Measurements from ENCODE around the gene GXYLT1. TPM values are rescaled to one million over a fixed set of nuclear protein-coding genes. Genes with fewer than 3 reads are reported as not detected.
A peak's percentile ranks its signal among the peaks of the same experiment; 100 is the strongest.

The GXYLT1 gene
- polyA plus RNA-seq, 1 donor from 2014 or later: 3.2 TPM

DNA sequence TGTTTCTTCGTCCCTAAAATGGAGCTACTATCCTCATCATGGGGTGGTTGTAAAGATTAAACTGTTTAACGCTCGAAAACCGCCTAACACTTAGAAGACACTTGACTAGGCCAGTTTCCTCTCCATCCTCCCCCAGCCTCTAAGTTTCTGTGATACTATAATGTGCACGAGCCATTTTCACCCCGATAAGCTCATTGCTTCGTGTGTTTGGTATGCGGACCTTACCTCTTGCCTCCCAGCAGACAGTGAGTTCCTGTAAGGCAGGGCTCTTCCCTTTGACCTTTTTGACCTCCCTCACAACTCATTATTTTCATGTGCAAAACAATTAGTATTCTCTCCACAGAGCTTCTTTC is 499 bp upstream of the GXYLT1 start:
- H2AFZ ChIP-seq (ENCODE audit: low read depth, low read length): peak overlapping the region; percentile 34
- peak overlapping the region; percentile 56 for H3K9ac ChIP-seq (ENCODE audit: low read length)
- H3K9me2 ChIP-seq (ENCODE audit: insufficient read depth, low read length): no peaks in the 10 kb centered on the region
- peaks cover 7% of the 10 kb centered on the region for H3F3A ChIP-seq (ENCODE audit: insufficient read depth, low read length, poor library complexity, severe bottlenecking)
- TF ChIP-seq, protein P1, sequence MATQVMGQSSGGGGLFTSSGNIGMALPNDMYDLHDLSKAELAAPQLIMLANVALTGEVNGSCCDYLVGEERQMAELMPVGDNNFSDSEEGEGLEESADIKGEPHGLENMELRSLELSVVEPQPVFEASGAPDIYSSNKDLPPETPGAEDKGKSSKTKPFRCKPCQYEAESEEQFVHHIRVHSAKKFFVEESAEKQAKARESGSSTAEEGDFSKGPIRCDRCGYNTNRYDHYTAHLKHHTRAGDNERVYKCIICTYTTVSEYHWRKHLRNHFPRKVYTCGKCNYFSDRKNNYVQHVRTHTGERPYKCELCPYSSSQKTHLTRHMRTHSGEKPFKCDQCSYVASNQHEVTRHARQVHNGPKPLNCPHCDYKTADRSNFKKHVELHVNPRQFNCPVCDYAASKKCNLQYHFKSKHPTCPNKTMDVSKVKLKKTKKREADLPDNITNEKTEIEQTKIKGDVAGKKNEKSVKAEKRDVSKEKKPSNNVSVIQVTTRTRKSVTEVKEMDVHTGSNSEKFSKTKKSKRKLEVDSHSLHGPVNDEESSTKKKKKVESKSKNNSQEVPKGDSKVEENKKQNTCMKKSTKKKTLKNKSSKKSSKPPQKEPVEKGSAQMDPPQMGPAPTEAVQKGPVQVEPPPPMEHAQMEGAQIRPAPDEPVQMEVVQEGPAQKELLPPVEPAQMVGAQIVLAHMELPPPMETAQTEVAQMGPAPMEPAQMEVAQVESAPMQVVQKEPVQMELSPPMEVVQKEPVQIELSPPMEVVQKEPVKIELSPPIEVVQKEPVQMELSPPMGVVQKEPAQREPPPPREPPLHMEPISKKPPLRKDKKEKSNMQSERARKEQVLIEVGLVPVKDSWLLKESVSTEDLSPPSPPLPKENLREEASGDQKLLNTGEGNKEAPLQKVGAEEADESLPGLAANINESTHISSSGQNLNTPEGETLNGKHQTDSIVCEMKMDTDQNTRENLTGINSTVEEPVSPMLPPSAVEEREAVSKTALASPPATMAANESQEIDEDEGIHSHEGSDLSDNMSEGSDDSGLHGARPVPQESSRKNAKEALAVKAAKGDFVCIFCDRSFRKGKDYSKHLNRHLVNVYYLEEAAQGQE (IDR thresholded peaks at IDR 0.05; ENCODE audit: borderline replicate concordance): no peak
- no peak for TF ChIP-seq SMC3 (conservative IDR thresholded peaks at IDR 0.05; ENCODE audit: poor library complexity)
- no peaks in the 10 kb centered on the region for H3K36me3 ChIP-seq (ENCODE audit: insufficient read depth, low read length)
- H4K20me1 ChIP-seq (ENCODE audit: insufficient read depth): no peaks in the 10 kb centered on the region
- H3K9me3 ChIP-seq (ENCODE audit: low read length): no peaks in the 10 kb centered on the region
- H3K79me2 ChIP-seq (replicated peaks; ENCODE audit: insufficient read depth, low read length): peaks cover 27% of the 10 kb centered on the region
- H3K4me2 ChIP-seq (ENCODE audit: low read length): peak overlapping the region; percentile 67
- no peak overlapping the region for H3K27ac ChIP-seq (ENCODE audit: low read length)
- H3K27me3 ChIP-seq (ENCODE audit: insufficient read depth, low read depth, low read length): no peaks in the 10 kb centered on the region
- H3K4me3 ChIP-seq (ENCODE audit: low read length): peak overlapping the region; percentile 79

DNA sequence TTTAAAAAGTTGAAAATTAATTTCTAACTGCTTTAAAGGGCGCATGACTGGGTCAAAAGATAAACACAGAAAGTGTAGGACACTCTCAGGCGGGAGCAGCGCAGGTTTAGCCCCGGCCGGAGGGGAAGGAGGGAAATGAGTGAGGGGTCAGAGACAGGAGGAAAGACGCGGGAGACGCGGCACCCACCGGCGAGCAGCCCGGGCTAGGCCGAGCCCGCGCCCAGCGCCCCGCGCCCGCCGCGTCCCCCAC is 591 bp downstream of the GXYLT1 start:
- peak overlapping the region; percentile 56 for H3K9ac ChIP-seq (ENCODE audit: low read length)
- TF ChIP-seq EP300 (conservative IDR thresholded peaks at IDR 0.05; ENCODE audit: poor library complexity, severe bottlenecking): no peak
- TF ChIP-seq POLR2AphosphoS5 (IDR thresholded peaks at IDR 0.05): no peak
- TF ChIP-seq, protein P1 (IDR thresholded peaks at IDR 0.05; ENCODE audit: borderline replicate concordance): no peak
- no peak for TF ChIP-seq MXI1 (conservative IDR thresholded peaks at IDR 0.05; ENCODE audit: poor library complexity, severe bottlenecking)
- TF ChIP-seq SMC3 (conservative IDR thresholded peaks at IDR 0.05; ENCODE audit: poor library complexity): no peak
- TF ChIP-seq, protein P2, sequence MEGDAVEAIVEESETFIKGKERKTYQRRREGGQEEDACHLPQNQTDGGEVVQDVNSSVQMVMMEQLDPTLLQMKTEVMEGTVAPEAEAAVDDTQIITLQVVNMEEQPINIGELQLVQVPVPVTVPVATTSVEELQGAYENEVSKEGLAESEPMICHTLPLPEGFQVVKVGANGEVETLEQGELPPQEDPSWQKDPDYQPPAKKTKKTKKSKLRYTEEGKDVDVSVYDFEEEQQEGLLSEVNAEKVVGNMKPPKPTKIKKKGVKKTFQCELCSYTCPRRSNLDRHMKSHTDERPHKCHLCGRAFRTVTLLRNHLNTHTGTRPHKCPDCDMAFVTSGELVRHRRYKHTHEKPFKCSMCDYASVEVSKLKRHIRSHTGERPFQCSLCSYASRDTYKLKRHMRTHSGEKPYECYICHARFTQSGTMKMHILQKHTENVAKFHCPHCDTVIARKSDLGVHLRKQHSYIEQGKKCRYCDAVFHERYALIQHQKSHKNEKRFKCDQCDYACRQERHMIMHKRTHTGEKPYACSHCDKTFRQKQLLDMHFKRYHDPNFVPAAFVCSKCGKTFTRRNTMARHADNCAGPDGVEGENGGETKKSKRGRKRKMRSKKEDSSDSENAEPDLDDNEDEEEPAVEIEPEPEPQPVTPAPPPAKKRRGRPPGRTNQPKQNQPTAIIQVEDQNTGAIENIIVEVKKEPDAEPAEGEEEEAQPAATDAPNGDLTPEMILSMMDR (IDR thresholded peaks at IDR 0.05; ENCODE audit: poor library complexity, severe bottlenecking): no peak
- TF ChIP-seq RAD21 (conservative IDR thresholded peaks at IDR 0.05): no peak
- TF ChIP-seq TAF1 (IDR thresholded peaks at IDR 0.05; ENCODE audit: low read depth): no peak
- no peak for TF ChIP-seq EZH2 (IDR thresholded peaks at IDR 0.05; ENCODE audit: borderline replicate concordance, insufficient read depth, low read length, poor library complexity, severe bottlenecking)
- H4K20me1 ChIP-seq (ENCODE audit: insufficient read depth): no peaks in the 10 kb centered on the region
- H2AFZ ChIP-seq (ENCODE audit: low read depth, low read length): peak overlapping the region; percentile 21
- no peaks in the 10 kb centered on the region for H3K9me3 ChIP-seq (ENCODE audit: low read length)
- no peaks in the 10 kb centered on the region for H3K36me3 ChIP-seq (ENCODE audit: insufficient read depth, low read length)
- peak overlapping the region; percentile 79 for H3K4me3 ChIP-seq (ENCODE audit: low read length)
- no peaks in the 10 kb centered on the region for H3K27me3 ChIP-seq (ENCODE audit: insufficient read depth, low read depth, low read length)
- no peak overlapping the region for H3K27ac ChIP-seq (ENCODE audit: low read length)
- no peaks in the 10 kb centered on the region for H3K9me2 ChIP-seq (ENCODE audit: insufficient read depth, low read length)
- peaks cover 34% of the 10 kb centered on the region for H3K79me2 ChIP-seq (replicated peaks; ENCODE audit: insufficient read depth, low read length)
- peaks cover 7% of the 10 kb centered on the region for H3F3A ChIP-seq (ENCODE audit: insufficient read depth, low read length, poor library complexity, severe bottlenecking)
- H3K4me2 ChIP-seq (ENCODE audit: low read length): peak overlapping the region; percentile 100
